HG02588 (cell line): ENCODE data around the gene GAL3ST3.
"Not testable (repeated sequence)": the region's sequence is repeated elsewhere in the genome, so short reads cannot be mapped to it uniquely, and the experiment has no call there.

ENCODE experiments used
- ATAC-seq: cut with Tn5 transposase; IDR thresholded peaks from one replicate; pipeline ENCODE4 v1.9.1; 2021; ENCODE audit warnings: mild to moderate bottlenecking, moderate library complexity; ENCODE audit not compliant: unreplicated experiment

The GAL3ST3 gene, protein sequence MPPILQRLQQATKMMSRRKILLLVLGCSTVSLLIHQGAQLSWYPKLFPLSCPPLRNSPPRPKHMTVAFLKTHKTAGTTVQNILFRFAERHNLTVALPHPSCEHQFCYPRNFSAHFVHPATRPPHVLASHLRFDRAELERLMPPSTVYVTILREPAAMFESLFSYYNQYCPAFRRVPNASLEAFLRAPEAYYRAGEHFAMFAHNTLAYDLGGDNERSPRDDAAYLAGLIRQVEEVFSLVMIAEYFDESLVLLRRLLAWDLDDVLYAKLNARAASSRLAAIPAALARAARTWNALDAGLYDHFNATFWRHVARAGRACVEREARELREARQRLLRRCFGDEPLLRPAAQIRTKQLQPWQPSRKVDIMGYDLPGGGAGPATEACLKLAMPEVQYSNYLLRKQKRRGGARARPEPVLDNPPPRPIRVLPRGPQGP

DNA sequence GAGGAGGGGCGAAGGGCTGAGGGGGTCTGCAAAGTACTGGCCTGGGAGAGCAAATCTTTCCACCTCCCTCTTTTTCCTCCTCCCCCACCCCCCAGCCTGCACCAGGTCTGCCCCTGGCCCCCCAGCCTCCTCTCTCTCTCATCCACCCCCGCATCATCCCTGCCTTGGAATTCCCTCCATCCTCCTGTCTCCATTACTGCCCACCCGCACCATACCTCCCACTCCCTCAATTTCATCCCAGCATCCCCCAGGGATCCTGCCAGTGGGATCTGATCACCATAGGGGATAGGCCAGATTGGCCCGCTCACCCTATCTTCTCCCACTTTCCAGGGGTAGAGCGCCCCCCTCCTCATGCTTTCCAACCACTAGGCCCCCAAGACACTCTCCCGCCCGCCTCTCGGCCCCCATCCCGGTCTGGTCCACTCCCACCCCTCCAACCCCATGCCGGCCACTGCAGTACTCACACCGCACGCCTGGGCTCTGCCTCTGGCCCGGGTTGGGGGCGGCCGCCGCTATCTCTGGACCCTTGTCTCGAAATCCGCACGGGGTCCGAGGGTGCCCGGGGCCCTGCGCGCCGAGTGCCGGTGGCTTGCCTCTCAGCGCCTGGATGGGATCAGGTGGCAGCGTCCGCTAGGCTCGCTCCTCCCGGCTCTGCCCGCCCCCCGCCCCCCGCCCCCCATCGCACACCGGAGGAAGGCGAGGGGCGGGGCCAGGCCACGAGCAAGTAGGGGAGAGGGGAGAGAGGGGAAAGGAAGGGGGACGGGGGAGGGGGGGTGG, at the start of gene GAL3ST3:
Gene GAL3ST3, minus strand, starts transcription at position 615 of the 777 bp plus-strand sequence. CDS start 3,746 bp downstream, outside the sequence.
- ATAC-seq = no peak

DNA sequence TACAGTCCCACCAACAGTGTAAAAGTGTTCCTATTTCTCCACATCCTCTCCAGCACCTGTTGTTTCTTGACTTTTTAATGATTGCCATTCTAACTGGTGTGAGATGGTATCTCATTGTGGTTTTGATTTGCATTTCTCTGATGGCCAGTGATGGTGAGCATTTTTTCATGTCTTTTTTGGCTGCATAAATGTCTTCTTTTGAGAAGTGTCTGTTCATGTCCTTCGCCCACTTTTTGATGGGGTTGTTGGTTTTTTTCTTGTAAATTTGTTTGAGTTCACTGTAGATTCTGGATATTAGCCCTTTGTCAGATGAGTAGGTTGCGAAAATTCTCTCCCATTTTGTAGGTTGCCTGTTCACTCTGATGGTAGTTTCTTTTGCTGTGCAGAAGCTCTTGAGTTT, 43.2 kb upstream of the GAL3ST3 start:
- ATAC-seq = not testable (repeated sequence)

DNA sequence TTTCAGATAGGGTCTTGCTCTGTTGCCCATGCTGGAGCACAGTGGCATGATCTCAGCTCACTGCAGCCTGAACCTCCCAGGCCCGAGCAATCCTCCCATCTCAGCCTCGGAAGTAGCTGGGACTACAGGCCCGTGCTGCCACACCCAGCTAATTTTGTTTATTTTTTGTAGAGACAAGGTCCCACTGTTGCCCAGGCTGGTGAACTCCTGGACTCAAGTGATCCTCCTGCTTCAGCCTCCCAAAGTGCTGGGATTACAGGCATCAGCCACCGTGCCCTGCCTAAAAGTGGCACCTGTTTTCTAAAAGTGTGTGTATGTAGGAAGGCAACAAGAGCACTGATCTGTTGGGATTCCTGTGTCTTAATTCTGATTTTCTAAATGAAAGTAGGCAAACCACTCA, 41.3 kb upstream of the GAL3ST3 start:
- ATAC-seq = no peak

DNA sequence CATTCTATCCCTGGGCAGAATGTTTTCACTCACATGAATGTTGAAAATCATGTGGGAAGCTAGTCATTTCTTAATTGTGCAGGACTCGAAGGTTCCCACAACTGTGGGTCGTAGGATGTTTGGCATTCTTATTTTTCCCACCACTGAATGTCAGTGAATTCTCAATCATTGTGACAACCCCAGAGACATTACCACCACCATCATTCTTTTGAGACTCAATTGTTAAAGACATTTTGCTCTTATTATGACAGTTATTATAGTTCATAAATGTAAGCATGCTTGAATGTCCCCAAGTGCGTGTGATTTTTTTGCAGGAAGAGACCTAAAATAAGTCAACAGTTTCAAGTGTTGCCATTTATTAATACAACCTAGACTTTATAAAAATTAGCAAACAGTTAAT, 40.1 kb upstream of the GAL3ST3 start:
- no peak for ATAC-seq

DNA sequence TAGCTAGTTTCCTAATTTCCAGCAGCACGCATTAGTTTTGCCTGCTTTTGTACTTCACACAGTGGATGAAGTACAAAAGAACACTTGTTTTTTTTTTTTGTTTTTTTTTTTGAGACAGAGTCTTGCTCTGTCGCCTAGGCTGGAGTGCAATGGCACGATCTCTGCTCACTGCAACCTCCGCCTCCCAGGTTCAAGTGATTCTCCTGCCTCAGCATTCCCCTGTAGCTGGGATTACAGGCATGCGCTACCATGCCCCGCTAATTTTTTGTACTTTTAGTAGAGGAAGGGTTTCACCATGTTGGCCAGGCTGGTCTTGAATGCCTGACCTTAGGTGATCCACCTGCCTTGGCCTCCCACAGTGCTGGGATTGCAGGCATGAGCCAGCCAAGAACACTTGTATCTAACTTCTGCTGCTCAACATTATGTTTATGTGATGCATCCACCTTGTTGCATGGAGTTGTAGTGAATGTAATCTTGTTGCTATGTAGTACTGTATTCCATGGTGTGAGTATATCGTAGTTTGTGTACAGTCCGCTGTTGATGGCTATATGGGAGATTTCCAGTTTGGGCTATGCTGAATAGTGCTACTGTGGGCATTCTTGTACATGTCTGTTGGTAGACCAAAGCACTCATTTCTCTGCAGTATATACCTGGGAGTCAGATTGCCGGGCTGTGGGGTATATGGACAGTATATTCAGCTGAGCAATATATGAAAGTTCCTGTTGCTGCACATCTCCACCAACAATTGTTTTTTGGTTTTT, 38.4 kb upstream of the GAL3ST3 start:
- ATAC-seq = no peak

DNA sequence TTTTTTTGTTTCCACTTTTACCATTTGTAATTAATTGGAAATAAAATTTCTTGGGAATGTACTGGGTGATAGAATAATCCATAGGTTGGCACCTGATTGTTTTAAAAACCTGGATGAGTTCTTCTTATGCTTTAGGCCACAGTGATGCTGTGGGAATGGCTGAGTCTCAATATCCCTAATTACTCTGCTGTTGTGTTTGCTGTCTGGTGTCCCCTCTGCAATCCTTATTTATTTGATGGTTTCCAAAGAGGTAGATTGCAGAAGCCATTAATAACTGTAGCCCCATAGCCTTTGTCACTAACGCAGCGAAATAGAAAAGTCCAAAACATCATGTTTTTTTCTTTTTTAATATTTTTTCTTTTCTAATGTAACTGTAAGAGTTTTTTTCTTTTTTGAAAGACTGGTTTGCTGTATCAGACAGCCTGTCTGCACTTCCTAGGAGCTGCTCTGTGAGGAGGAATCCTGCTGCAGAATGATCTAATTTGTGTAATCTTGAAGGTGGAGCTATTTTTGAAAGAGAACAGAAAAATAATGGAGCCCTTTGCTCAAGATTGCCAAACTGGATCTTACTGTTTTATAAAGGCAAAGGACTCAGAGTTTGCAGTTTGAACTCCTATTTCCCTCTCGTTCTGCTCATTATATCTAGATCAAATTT, 36.0 kb upstream of the GAL3ST3 start:
- no peak for ATAC-seq

DNA sequence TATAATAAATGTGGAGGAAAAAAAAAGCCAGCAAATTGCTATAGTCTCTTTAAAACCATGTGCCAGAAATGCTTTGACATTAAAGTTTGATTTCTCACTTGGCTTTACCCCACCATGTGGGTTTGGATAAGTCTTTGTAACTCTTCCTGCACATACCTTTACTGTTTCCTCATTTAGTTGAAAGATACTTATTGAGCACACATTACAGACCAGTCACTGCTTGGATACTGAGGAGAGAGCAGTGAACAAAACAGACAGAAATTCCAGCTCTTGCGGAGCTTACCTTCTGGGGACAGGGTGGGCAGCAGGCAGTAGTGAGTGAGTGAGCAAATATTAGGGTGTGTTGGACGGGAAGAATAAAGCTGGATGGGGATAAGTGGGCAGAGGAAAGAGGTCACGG, 34.8 kb upstream of the GAL3ST3 start:
- ATAC-seq = no peak

DNA sequence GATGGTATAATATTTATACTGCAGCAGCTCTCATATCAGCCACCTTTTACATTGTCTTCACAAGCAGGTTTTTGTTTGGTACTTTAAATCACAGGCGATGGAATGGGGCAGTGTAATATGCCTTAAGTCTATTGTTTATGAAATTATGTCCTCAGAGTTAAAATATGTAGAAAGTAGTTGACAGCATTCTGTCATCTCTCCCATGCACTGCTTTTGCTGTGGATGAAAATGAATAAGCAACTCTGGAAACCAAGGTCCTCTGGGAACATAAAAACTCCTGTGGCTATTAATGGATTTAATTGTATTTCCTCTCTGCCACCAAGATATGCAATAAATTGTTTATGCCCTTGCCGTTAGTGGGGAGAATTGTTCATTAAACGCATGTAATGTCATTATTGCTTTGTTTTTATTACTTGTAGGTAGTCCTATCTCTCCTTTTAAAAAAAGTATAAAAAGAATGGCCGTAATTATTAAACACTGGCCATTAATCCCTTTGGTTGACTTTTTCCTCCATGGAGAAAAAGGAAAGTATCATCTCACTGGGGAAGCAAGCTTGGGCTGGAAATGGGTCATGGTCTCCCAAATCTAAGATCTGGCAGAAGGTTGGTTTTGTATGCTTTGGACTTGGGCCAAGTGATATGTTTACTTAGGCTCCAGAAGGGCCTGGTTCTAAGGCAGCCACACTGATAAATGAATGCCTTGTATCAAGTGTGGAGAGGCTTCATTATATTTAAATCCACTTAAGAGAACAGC, 34.2 kb upstream of the GAL3ST3 start:
- no peak for ATAC-seq

DNA sequence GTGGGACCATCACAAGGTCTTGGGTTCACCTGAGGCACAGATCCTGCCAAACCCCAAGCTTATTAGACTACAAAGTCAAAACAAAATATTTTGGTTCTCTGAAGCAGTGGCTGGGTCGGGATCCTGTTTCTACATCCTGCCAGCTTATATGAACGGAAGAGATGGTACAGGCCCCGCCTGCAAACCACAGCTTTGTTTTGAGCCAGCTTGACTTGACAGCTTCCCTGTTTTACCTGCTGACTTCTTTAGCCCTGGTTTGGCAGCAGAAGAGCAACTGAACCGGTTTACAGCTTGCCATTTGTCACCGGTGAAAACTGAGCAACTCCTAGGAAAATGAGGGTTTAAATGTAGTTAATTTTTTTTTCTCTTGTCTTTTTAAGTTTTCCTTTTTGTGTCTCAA, 32.5 kb upstream of the GAL3ST3 start:
- peak; percentile 72 for ATAC-seq

DNA sequence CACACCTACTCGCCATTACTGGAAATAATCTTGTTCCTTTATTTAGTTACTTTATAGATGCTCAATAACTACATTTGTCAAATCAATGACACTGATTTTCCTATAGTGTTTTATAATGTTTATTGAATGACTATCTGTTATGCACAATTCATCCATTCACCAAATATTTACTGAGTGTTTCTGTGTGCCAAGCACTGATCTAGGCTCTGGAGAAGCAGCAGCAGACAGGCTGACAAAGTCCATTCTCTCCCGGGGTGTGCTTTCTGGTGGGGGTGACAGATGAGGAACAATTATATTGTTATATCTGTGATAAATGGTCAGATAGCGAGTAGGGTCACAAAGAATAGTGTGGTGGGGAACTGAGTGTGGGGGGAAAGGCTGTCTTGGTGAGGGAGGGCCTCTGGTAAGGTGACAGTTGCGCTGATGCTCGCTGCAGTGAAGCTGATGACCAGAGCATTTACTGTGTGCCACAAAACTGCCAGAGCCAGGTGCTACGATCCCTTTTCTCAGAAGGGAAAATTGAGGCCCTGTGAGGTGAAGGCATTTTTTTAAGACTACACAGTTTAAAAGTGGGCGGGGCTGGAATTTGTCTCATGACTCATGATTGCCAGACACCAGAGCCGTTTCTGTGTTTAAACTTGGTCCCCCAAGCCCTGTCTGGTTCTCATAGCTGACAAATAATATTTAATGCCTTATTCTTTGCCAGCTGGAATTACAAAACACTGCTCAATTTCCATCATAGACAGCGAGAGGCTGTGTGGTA, 31.3 kb upstream of the GAL3ST3 start:
- no peak for ATAC-seq

DNA sequence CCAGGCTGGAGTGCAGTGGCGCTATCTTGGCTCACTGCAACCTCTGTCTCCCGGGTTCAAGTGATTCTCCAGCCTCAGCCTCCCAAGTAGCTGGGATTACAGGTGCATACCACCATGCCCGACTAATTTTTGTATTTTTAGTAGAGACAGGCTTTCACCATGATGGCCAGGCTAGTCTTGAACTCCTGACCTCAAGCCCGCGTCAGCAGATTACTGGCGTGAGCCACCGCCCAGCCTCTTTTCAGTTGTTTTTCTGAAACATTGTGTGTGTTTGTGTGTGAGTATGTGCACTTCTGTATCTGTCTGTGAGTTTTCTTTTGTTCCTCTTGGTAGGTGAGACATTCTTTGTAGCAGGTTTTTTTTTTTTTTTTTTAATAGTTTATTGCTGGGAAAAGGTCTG, 30.0 kb upstream of the GAL3ST3 start:
- not testable (repeated sequence) for ATAC-seq

DNA sequence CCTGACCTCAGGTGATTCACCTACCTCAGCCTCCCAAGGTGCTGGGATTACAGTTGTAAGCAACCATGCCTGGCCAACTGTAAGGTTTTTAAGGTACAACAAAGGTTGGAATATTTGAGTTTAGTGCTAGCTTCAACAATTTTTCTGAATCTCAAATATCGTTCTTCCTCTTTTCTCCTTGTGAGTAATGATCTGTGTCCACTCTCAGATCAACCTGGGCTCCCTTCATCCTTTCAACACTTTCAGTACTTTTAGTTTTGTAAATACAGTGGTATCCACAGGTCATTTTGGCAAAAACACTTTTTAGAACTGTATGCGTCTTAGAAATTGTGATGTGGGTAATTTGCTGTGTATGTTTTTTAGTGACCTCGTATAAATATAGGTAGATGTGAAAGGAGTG, 29.0 kb upstream of the GAL3ST3 start:
- ATAC-seq = no peak

DNA sequence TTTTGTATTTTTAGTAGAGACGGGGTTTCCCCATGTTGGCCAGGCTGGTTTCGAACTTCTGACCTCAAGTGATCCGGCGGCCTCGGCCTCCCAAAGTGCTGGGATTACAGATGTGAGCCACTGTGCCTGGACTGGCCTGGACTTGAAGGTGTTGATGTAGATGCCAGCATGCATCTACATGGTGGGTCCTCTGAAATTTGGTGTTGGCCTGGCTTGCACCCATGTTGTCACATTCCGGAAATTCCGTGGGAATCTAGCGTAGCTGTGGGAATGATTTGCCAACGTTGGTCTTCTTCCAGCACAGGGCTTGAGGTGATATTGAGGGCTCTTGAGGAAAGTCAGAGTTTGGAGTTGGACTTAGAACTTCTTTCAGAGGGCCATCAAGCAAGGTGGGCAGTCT, 27.6 kb upstream of the GAL3ST3 start:
- no peak for ATAC-seq

DNA sequence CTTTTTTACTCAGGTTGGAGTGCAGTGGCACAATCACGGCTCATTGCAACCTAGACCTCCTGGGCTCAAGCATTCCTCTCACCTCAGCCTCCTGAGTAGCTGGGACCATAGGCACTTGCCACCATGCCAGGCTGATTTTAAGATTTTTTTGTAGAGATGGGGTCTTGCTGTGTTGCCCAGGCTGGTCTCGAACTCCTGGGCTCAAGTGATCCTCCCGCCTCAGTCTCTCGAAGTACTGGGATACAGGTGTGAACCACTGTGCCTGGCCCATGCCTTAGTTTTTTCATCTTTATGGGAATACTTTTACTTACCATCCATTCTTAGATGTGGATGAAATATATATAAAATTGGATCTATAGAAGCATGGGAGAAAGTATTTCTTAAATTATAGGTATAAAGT, 26.3 kb upstream of the GAL3ST3 start:
- no peak for ATAC-seq

DNA sequence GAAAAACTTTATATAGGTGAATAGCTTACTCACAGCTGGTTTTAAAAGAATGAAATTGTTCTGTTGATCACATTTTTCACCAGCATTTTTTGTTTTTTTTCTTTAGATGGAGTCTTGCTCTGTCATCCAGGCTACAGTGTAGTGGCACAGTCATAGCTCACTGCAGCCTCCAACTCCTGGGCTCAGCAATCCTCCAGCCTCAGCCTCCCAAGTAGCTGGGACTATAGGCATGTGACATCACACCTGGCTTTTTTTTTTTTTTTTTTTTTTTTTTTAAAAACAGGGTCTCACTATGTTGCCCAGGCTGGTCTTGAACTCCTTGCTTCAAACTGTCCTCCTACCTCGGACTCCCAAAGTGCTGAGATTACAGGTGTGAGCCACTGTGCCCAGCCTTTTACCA, 24.7 kb upstream of the GAL3ST3 start:
- ATAC-seq = no peak

DNA sequence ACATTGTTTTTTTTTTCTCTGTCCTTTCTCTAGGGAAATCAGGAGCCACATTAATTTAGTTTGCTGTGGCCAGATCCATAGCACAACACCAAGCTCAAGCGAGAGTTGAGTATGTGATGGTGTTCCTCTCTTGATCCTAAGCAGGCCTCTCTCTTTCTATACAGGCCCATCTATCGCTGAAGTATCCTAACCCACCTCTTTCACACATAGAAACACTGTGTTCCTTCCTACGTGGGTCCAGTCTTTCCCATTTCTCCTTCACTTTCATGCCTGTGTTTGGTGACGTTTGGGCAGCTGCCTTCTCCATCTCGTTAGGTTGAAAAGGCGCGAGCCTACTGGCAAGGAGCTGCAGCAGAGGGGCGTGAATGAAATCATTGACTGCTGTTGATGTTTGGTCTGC, 23.6 kb upstream of the GAL3ST3 start:
- no peak for ATAC-seq

DNA sequence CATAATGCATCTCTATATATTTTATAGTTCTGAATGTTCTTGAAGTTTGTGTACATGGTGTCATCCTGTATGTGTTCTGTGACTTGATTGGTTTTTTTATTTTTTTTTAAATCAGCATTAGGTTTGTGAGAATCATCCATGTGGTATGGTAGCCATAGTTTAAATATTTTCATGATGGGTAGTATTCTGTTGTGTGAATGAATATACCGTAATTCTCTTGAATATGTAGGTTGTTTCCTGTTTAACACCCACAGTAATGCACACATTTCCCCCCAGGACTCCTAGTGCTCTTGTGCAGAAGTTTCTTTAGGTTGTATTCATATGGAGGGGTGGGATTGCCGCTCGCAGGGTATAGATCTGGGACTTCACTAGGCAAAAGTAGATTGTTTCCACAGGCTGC, 23.1 kb upstream of the GAL3ST3 start:
- no peak for ATAC-seq

DNA sequence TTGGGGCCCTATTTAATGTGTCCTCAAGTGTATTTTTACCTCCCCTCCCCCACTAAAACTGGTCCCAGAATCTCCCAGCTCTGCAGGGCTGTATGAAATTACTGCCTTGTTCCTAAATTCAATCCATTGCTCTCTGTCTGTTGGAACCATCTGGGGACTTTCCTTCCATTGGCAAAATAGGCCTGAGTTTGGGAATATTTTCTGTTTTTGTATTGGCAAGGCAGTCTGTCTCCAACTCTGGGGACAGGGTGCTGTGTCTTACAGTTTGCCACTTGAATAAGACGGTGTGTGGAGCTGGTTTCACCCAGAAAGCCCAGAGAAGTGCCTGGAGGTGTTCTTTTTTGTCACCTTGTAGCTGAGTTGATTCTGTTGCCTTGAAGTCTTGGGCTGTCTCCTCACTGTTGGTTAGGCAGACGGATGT, 22.4 kb upstream of the GAL3ST3 start:
- no peak for ATAC-seq

DNA sequence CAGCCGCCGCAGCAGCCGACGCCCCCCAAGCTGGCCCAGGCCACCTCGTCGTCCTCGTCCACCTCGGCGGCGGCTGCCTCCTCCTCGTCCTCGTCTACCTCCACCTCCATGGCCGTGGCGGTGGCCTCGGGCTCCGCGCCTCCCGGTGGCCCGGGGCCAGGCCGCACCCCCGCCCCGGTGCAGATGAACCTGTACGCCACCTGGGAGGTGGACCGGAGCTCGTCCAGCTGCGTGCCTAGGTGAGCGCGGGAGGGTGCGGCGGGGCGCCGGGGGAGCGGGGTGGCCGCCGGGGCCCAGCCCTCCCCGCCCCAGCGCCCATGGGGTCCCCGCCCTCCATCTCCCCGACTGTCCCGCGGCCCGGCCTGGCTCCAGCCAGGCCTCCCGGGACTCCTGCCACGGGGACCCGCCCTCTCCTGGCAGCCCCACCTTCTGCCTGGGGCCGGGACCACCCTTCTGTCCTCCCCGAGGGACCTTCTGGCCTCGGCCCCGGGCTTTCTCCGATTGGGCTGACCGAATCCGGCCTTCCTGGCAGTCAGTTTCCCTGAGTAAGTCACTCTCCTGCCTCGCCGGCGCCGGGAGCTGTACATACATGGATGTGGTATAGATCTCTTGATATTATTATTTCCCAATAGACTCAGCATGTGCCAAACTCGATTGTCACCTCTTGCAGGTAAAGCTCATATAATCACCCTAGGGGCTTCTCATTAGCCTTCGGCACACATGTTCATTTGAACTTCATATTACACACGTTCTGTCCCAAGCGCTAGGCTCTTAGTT, 21.8 kb upstream of the GAL3ST3 start:
- peak; percentile 19 for ATAC-seq
